ENCODE measurements around the gene AGPAT1.

Gene AGPAT1

DNA sequence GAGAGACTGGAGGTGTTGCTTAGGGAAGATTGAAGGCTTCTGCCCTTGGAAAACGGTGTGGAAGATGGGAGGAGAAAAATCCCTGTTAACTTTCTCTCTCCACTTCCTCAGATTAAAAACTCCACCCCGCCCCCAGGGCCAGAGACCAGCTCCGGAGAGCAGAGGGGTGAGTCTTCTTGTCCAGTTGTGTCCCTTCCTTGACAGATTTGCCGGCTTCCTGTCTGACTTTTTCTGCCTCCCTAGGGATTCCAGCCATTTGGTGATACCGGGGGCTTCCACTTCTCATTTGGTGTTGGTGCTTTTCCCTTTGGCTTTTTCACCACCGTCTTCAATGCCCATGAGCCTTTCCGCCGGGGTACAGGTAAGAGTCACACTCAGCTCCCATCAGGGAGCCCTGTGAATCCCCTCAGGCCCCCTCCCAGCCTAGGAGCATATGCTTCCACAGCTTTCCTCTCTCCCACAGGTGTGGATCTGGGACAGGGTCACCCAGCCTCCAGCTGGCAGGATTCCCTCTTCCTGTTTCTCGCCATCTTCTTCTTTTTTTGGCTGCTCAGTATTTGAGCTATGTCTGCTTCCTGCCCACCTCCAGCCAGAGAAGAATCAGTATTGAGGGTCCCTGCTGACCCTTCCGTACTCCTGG lies 4.0 kb upstream of the AGPAT1 start:
- Mint-ChIP-seq H3K4me1 (peaks cover 55% of the 10 kb centered on the region), H3K36me3 (ENCODE audit: insufficient read depth) (peaks cover 32% of the 10 kb centered on the region)

DNA sequence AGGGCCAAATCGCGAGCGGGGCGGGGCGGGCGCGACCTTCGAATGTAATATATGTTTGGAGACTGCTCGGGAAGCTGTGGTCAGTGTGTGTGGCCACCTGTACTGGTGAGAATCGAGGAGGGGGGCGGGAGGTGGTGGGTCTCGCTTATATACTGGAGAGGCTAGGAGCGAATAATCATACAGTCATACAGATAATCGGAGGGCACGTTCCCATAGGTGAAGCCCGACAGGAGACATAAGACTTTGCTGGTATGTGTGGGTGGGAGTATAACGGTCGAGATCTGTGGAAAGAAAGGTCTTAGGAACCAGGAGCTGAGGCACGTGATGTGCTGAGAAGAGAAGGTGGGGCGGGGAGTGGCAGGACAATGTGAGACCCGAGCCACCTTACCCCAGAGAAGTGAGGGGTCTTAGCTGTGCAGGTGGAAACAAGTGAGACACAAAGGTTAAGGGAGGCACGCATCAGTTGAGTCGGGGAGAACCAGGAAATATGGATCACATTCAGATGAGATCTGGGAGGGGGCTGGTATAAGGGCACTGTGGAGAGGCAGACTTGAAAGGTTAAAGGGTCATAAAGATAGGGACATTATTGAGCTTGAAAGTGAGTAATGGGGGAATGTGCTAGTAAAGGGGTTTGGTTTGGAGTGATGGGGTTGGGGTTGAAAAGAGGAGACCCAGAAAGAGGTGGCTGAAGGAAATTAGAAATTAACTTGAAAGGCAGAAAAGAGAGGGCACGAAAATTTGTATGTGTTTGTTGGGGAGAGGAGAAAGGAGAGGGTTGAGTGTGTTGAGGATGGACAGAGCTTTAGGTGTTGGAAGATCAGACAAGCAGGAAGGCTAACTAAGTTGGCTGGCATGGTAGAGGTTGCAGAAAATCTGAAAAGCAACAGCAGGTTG lies 2.9 kb upstream of the AGPAT1 start:
- no peaks in the 10 kb centered on the region for H3K27me3 Mint-ChIP-seq
- no peaks in the 10 kb centered on the region for H3K9me3 Mint-ChIP-seq
- no peak for DNase-seq (ENCODE audit: low spot score in 2 of 2)
- H3K36me3 Mint-ChIP-seq (ENCODE audit: insufficient read depth): peaks cover 32% of the 10 kb centered on the region
- peak overlapping the region; percentile 88 for H3K4me3 Mint-ChIP-seq
- peak overlapping the region; percentile 83 for H3K27ac Mint-ChIP-seq (ENCODE audit: low read depth)
- ATAC-seq (replicated peaks; ENCODE audit: extremely low read depth, poor library complexity, severe bottlenecking): no peak
- peaks cover 62% of the 10 kb centered on the region for H3K4me1 Mint-ChIP-seq

More for the DNA sequence above, 4.0 kb upstream of the AGPAT1 start:
- Mint-ChIP-seq H3K4me3 (peak overlapping the region; percentile 28), H3K27ac (ENCODE audit: low read depth) (peak overlapping the region; percentile 32), H3K9me3 (no peaks in the 10 kb centered on the region), H3K27me3 (no peaks in the 10 kb centered on the region)
- DNase-seq (ENCODE audit: low spot score in 2 of 2): no peak
- ATAC-seq (replicated peaks; ENCODE audit: extremely low read depth, poor library complexity, severe bottlenecking): no peak

DNA sequence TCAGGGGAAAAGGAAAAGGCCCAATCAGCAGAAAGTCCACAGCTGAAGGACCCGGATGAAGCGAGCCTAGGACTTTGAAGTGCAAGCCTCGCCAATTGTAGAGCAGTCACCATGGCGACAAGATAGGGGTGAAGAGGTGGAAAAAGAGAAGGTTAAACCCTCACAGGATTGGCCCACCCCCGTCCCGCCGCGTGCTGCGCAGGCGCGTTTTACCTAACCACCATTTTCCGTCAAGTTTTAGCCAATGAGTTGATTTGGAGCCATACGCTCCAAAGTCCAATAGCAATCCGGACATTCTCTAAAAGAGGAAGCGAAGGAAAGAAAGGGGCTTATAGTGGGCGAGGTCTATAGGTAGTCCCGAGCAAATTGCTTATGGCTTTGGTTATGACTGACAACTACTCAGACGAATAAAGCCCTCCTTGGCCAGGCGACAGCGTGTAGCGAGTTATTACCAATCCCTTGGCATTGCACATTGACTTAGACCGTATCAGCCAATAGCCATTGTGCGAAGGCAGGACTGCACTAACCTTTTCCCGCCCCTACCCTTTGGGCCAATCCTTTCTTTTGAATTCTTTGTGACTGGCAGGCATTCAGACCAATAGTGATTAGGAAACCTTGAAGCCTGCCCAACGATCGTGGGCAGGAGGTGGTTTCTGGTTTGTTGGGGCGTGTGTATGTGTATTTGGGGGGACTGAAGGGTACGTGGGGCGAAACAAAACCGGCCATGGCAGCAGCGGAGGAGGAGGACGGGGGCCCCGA lies 2.1 kb upstream of the AGPAT1 start, which contains the start of gene RNF5:
Gene RNF5 (plus strand): TSS at position 618 of the 759 bp plus-strand sequence. CDS start 107 bp downstream, at position 725.
- Mint-ChIP-seq H3K4me1 (peaks cover 70% of the 10 kb centered on the region), H3K27ac (ENCODE audit: low read depth) (peak within 1 kb of the TSS; percentile 83), H3K4me3 (peak within 1 kb of the TSS; percentile 88), H3K9me3 (no peaks in the 10 kb centered on the region), H3K27me3 (no peaks in the 10 kb centered on the region), H3K36me3 (ENCODE audit: insufficient read depth) (peaks cover 32% of the 10 kb centered on the region)
- ATAC-seq (replicated peaks; ENCODE audit: extremely low read depth, poor library complexity, severe bottlenecking) (peak; percentile 89), DNase-seq (ENCODE audit: low spot score in 2 of 2) (peak; percentile 71 to 94)

DNA sequence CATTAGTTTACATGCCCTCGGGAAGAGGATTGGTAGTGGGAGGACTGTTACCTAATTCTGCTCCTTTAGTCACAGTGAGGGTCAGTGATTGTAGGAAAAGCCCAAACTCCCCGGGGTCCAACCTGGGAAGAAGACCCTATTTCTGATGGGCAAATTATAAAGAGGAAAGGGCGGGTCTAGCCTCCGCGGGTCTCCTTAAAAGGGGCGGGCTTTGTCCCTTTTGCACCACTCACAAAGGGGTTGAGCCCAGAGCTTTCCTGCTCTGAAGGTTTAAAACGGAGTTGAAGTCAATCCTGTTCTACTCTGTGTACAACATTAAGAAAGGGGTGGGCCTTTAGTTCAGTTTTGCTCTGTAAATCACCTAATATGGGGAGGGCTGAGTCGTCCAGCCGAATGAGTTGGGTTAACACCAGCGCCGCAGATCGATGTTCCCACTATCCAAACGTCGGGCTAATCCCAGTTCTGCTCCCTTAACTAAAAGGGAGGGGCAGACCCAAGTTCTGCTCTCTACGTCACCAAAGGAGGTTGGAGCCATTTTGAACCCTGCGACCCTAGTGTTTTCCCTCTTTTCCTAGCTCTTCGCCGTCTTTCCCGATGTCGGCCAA lies 1.4 kb upstream of the AGPAT1 start:
- ATAC-seq (replicated peaks; ENCODE audit: extremely low read depth, poor library complexity, severe bottlenecking): no peak
- no peak for DNase-seq (ENCODE audit: low spot score in 2 of 2)
- H3K4me1 Mint-ChIP-seq: peaks cover 70% of the 10 kb centered on the region
- peaks cover 29% of the 10 kb centered on the region for H3K36me3 Mint-ChIP-seq (ENCODE audit: insufficient read depth)
- peak overlapping the region; percentile 83 for H3K27ac Mint-ChIP-seq (ENCODE audit: low read depth)
- peak overlapping the region; percentile 88 for H3K4me3 Mint-ChIP-seq
- H3K9me3 Mint-ChIP-seq: no peaks in the 10 kb centered on the region
- H3K27me3 Mint-ChIP-seq: no peaks in the 10 kb centered on the region

DNA sequence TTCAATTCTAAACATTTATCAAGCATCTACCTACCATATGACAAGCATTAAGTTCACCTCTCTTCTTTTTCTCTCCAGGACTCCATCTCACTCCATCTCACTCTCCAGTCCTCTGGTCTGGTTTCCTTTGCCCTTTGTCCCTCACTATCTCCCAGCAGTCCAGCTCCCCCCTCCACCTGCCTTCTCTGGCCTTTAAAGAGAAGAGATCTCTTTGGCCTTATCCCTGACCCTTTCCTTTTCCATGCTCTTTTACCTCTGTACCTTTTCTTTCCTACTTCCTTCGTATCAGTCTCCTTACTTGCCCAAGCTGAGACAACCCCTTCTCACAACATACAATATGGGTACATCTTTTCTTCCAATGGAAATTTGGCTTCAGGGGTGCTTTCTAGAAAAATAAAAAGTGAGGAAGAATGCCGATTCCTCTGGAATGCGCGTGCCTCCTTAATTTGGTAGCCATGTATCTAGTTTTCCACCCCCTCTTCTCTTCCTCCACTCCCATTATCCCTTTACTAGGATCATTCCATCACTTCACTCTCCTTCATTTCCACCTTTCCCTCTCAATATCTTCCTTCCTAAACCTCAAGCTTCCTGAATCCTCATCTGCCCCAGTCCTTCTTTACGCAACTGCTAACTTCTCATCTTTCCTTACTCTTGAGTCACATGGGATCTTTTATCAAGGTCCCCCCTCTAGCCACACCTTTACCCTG lies 745 bp upstream of the AGPAT1 start:
- H3K9me3 Mint-ChIP-seq: no peaks in the 10 kb centered on the region
- H3K36me3 Mint-ChIP-seq (ENCODE audit: insufficient read depth): peaks cover 27% of the 10 kb centered on the region
- H3K27me3 Mint-ChIP-seq: no peaks in the 10 kb centered on the region
- H3K27ac Mint-ChIP-seq (ENCODE audit: low read depth): peak overlapping the region; percentile 83
- ATAC-seq (replicated peaks; ENCODE audit: extremely low read depth, poor library complexity, severe bottlenecking) (no peak), DNase-seq (ENCODE audit: low spot score in 2 of 2) (no peak)
- peaks cover 70% of the 10 kb centered on the region for H3K4me1 Mint-ChIP-seq
- H3K4me3 Mint-ChIP-seq: peak overlapping the region; percentile 88

DNA sequence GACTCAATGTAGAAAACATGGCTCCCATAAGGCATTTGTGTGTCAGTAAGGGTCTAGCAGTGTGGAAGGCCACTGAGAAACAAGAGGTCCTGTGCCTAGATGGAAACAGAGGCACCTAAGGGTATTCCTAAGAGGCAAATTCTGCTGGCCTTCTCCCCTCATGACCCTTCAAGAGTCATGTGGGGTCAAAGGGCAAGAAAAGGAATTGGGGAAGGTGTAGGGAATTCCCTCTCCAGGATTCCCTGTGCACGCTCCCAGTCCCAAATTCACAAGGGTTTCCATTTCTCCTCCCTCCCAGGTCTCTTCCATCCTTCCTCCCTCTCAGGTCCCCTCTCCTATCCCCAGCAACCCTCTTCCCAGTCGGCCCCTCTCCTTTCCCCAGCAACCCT lies 568 bp downstream of the AGPAT1 start:
- H3K27ac Mint-ChIP-seq (ENCODE audit: low read depth): peak overlapping the region; percentile 83
- peaks cover 22% of the 10 kb centered on the region for H3K36me3 Mint-ChIP-seq (ENCODE audit: insufficient read depth)
- peaks cover 59% of the 10 kb centered on the region for H3K4me1 Mint-ChIP-seq

DNA sequence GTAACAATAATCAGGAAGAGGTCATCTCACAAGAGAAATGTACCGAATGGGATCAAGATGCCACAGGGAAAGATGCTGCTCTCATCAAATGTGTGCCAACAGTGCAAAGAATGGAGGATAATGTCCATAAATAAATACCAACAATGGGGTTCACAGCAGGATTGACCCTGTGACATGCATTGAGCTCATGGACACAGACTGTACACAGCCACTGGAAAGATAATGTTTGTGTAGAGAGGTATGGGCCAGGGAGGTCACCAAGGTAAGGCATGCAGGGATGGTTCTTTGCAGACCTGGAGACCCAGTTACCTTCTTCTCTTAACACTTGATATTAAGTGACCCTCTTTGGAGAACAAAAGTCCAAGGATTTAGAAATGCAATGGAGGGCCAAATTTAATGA lies 1.5 kb downstream of the AGPAT1 start:
- Mint-ChIP-seq H3K4me3 (peak overlapping the region; percentile 46), H3K4me1 (peaks cover 62% of the 10 kb centered on the region), H3K36me3 (ENCODE audit: insufficient read depth) (peaks cover 22% of the 10 kb centered on the region), H3K9me3 (no peaks in the 10 kb centered on the region), H3K27ac (ENCODE audit: low read depth) (no peak overlapping the region), H3K27me3 (no peaks in the 10 kb centered on the region)
- ATAC-seq (replicated peaks; ENCODE audit: extremely low read depth, poor library complexity, severe bottlenecking): no peak
- DNase-seq (ENCODE audit: low spot score in 2 of 2): no peak

More for the DNA sequence above, 568 bp downstream of the AGPAT1 start:
- no peak for DNase-seq (ENCODE audit: low spot score in 2 of 2)
- H3K9me3 Mint-ChIP-seq: no peaks in the 10 kb centered on the region
- no peaks in the 10 kb centered on the region for H3K27me3 Mint-ChIP-seq
- peak overlapping the region; percentile 88 for H3K4me3 Mint-ChIP-seq
- ATAC-seq (replicated peaks; ENCODE audit: extremely low read depth, poor library complexity, severe bottlenecking): no peak

DNA sequence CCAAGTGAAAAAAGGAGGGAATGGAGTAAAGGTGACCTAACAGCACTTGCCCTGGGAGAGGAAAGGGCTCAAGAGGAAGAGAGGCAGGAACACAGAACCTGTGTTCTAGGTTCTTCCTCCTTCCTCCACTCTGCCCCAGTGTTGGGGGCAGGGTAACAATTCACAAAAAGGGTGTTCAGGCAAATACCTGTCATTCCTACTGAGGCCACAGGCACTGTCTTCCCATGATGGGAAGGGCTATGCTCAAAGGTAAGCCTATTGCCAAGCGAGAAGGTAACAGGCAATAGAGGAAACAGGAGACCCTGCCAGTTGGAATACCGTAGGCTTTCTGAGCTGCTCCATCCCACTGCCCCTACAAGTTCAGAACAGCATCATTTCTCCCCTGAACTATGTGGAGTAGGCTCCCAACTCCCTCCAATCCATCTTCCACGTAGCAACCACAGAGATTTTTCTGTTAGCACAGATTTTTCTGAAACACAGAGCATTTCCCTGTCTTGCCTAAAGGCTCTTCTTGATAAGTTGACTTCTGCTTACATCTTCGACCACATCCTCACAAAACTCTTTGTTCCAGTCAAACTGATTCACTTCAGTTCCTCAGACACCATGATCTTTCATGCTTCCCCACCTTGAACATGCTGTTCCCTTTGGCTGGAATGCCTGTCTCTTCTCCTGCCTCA lies 2.7 kb downstream of the AGPAT1 start:
- ATAC-seq (replicated peaks; ENCODE audit: extremely low read depth, poor library complexity, severe bottlenecking) (no peak), DNase-seq (ENCODE audit: low spot score in 2 of 2) (no peak)
- no peaks in the 10 kb centered on the region for H3K9me3 Mint-ChIP-seq
- H3K27me3 Mint-ChIP-seq: no peaks in the 10 kb centered on the region
- peaks cover 57% of the 10 kb centered on the region for H3K4me1 Mint-ChIP-seq
- H3K27ac Mint-ChIP-seq (ENCODE audit: low read depth): no peak overlapping the region
- no peak overlapping the region for H3K4me3 Mint-ChIP-seq
- H3K36me3 Mint-ChIP-seq (ENCODE audit: insufficient read depth): peaks cover 23% of the 10 kb centered on the region

DNA sequence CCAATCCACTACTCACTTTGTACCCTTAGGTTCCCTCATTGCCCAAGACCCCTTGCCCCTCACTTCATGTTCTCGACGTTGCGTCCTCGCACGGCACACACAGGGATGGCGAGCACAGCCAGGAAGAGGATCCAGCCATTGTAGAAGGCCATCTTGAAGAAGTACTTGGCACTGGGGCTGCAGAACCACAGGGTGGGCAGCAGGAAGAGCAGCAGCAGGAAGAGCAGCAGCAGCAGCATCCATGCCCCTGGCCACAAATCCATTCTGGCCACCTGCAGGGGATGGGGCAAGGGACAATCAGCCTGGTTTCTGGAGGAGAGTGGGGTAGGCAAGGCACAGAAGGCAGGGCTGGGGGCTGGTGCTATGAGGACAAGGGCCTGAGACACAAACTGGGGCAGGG lies 4.7 kb downstream of the AGPAT1 start:
- Mint-ChIP-seq H3K36me3 (ENCODE audit: insufficient read depth) (peaks cover 18% of the 10 kb centered on the region), H3K27ac (ENCODE audit: low read depth) (no peak overlapping the region), H3K9me3 (no peaks in the 10 kb centered on the region), H3K4me1 (peaks cover 38% of the 10 kb centered on the region), H3K4me3 (no peak overlapping the region), H3K27me3 (no peaks in the 10 kb centered on the region)
- DNase-seq (ENCODE audit: low spot score in 2 of 2) (no peak), ATAC-seq (replicated peaks; ENCODE audit: extremely low read depth, poor library complexity, severe bottlenecking) (no peak)

DNA sequence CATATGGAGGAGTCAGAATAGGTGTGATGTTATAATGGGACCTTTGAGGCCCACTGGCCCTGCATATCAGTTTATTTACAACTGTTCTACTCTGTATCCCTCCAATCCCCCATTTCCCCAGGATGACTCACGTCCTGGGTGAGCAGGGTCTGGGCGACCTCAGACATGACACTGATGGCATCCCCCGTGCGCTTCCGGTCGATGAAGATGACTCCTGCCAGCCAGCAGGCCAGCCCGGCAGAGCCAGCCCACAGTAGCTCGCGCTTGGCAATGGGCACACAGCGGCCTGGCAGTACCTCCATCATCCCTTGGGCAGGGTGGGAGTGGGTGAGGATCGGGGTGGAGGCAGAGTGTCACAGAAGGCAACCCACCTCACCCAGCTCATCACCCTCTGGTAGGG lies 5.6 kb downstream of the AGPAT1 start:
- Mint-ChIP-seq H3K9me3 (no peaks in the 10 kb centered on the region), H3K4me1 (peaks cover 33% of the 10 kb centered on the region), H3K36me3 (ENCODE audit: insufficient read depth) (peaks cover 16% of the 10 kb centered on the region), H3K27me3 (no peaks in the 10 kb centered on the region), H3K27ac (ENCODE audit: low read depth) (no peak overlapping the region), H3K4me3 (no peak overlapping the region)
- ATAC-seq (replicated peaks; ENCODE audit: extremely low read depth, poor library complexity, severe bottlenecking) (no peak), DNase-seq (ENCODE audit: low spot score in 2 of 2) (no peak)

DNA sequence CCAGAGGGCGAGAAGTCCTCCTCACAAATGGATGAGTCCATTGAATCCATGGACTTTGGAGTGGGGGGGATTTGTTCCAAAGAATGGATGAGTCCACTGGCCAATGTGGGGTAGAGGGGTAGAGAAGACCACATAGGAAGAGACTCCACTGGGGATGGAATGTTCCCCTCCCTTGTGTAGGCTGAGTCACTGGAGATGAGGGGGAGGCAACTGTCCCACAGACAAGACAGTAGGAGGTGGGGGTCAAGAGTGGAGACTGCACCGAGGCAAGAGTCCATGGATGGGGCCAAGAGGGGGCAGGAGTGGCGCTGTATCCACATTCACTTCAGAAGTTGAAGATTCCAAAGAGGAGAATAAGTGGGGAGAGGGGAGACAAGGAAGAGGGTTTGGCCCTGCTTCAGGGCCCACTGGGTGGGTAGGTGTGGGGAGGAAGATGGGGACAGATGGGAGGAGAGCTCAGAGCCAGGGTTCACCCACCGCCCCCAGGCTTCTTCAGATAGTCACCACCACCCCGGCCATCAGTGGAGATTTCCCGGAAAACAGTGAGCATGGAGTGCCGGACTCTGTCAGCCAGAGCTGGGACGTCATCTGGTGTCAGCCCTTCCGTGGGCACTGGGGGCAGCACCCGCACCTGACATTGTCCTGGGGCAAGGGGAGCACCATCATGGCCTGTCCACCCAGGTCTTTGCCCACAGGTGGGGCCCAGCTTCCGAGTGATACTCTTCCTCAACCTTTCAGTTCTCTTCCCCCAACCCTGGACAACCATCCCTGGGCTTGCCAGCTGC lies 6.9 kb downstream of the AGPAT1 start:
- H3K27ac Mint-ChIP-seq (ENCODE audit: low read depth): no peak overlapping the region

More for the DNA sequence above, 6.9 kb downstream of the AGPAT1 start:
- DNase-seq (ENCODE audit: low spot score in 2 of 2): no peak
- ATAC-seq (replicated peaks; ENCODE audit: extremely low read depth, poor library complexity, severe bottlenecking): no peak
- Mint-ChIP-seq H3K4me3 (no peak overlapping the region), H3K9me3 (no peaks in the 10 kb centered on the region), H3K27me3 (no peaks in the 10 kb centered on the region), H3K36me3 (ENCODE audit: insufficient read depth) (peaks cover 15% of the 10 kb centered on the region), H3K4me1 (peaks cover 24% of the 10 kb centered on the region)
